HG02840 (cell line): ENCODE measurements around the gene CAGE1.
"Not testable (repeated sequence)": the region's sequence is repeated elsewhere in the genome, so short reads cannot be mapped to it uniquely, and the experiment has no call there.

ENCODE experiments used
- ATAC-seq: cut with Tn5 transposase; IDR thresholded peaks from one replicate; pipeline ENCODE4 v1.9.1; 2021; ENCODE audit warnings: mild to moderate bottlenecking, moderate library complexity, moderate number of reproducible peaks; ENCODE audit not compliant: unreplicated experiment, low FRiP score

CAGE1 gene

DNA sequence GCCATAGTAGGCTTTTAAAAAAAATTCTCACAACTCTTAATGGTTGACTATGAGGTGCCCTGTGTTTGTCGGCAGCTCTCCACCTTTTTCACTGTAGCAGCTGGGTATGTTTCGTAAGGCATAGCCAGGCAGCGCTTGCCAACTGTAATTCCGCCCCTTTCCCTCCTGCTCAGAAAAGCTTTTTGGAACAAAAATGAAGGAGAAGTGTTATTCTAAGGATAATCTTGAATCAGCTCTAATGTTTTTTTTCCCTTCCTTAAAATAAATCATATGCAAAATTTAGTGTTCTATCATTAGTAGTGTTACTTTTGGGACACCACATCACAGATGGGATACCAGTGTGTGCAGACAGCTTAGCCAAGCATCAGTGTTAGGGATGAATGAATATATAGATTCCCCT lies 21.3 kb upstream of the CAGE1 start:
- ATAC-seq, result no peak

GRCh38 chr6:7409740-7410139 lies 20.2 kb upstream of the CAGE1 start:
- no peak for ATAC-seq

GRCh38 chr6:7406743-7407142 lies 17.2 kb upstream of the CAGE1 start:
- no peak for ATAC-seq

DNA sequence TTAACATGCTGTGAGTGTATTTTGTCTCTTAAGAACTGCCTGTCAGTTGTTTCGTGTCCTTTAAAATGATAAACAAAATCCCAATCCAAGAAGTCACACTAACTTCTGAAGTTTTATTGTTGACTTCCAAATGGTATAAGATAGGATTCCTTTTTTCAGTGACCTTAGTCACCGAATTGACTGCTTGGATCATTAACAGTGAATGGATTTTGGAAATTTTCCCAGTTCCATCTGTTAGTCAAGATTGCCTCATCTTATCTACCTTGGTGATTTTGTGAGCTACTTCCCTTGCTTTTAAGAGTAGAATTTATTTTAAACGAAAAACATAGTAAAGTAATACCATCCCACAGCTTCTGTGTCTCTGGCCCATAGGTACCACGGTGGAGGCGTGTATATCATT lies 15.0 kb upstream of the CAGE1 start:
- no peak for ATAC-seq

DNA sequence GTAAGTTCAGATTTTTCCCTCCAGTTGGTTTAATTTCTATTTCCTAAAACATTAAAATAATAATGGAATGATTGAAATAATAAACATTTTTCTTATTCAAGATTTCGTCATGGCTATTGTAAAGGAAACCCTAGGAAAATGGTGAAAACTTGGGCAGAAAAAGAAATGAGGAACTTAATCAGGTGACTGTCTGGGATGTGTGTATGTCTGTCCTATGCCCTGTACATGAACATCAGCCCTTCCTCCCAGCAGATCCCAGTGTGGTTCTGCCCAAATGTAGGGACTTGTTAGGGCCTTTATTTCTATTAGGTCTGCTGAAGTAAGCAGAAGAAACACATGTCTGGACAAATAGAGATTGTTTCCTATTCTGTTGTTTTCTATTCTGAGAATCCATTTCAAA lies 13.2 kb upstream of the CAGE1 start:
- no peak for ATAC-seq

- ATAC-seq, result no peak
Measured at GRCh38 chr6:7401075-7401474, 11.5 kb upstream of the CAGE1 start.

DNA sequence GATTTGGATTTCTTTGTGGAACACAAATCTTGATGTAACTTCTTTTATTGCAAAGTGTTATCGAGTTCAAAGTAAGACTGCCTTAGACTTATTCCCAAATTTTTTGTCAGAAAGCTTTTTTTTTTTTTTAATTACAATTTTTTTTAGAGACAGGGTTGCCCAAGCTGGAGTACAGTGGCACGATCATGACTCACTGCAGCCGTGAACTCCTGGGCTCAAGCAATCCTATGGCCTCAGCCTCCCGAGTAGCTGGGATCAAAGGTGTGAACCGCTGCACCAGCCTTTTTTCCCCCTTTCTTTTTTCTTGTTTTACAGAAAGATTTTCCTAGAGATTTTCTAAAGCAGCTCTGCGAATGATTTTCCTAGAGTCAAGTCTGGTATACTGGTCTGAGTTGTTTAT lies 2.9 kb upstream of the CAGE1 start:
- ATAC-seq, result no peak

GRCh38 chr6:7391151-7391550 lies 1.6 kb upstream of the CAGE1 start:
- no peak for ATAC-seq

- peak; percentile 3 for ATAC-seq
Measured at GRCh38 chr6:7390226-7390878, 810 bp upstream of the CAGE1 start.

DNA sequence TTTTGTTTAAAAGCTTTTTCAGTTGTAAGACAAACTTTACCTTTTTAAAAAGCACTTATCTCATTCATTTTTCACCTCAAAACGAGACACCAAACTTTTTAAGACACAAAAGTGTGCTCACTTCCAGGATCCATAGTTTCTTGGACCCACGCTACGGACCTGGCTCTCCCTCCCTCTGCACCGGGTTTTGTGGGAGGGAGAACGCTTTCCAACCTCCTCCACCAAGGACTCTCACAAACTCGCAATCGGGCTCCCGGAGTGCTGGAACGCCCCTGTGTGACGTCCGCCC lies 436 bp downstream of the CAGE1 start:
- ATAC-seq, result no peak

- no peak for ATAC-seq
Measured at GRCh38 chr6:7381092-7381491, 8.4 kb downstream of the CAGE1 start.

- ATAC-seq, result no peak
Measured at GRCh38 chr6:7378740-7379139, 10.8 kb downstream of the CAGE1 start.

GRCh38 chr6:7377961-7378360 lies 11.6 kb downstream of the CAGE1 start:
- ATAC-seq, result no peak

- no peak for ATAC-seq
Measured at GRCh38 chr6:7373739-7374138, 15.8 kb downstream of the CAGE1 start.

DNA sequence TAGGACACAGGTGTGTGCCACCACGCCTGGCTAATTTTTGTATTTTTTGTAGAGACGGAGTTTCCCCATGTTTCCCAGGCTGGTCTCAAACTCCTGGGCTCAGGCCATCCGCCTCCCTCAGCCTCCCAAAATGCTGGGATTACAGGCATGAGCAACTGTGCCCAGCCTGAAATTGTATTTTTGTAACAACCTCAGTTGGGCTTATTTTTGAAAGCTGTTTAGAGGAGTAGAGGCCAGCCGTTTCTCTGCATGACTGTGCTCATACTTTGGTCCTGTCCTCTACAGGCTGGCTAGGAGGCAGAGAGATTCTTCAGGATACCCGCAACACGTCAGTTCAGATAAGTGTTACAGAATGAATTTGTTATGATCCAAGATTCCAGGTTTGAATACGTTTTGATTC lies 22.1 kb downstream of the CAGE1 start:
- ATAC-seq, result no peak

GRCh38 chr6:7351916-7352315 lies 37.6 kb downstream of the CAGE1 start:
- ATAC-seq, result not testable (repeated sequence)

GRCh38 chr6:7350591-7350990 lies 39.0 kb downstream of the CAGE1 start:
- not testable (repeated sequence) for ATAC-seq

GRCh38 chr6:7347551-7347997 lies 42.0 kb downstream of the CAGE1 start:
- not testable (repeated sequence) for ATAC-seq

DNA sequence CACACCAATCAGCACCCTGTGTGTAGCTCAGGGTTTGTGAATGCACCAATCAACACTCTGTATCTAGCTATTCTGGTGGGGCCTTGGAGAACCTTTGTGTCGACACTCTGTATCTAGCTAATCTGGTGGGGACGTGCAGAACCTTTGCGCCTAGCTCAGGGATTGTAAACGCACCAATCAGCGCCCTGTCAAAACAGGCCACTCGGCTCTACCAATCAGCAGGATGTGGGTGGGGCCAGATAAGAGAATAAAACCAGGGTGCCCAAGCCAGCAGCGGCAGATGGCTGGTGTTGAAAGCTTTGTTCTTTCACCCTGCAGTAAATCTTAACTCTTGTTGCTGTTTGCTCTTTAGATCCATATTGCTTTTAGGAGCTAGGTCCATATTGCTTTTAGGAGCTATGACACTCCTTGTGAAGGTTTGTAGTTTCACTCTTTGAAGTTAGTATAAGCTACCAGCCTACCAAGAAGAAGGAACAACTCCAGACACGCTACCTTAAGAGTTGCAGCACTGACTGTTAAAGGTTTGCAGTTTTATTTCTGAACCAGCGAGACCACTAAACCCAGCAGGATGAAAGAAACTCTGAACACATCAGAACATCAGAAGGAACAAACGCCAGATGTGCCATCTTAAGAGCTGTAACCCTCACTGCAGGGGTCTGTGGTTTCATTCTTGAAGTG lies 44.6 kb downstream of the CAGE1 start:
- ATAC-seq, result not testable (repeated sequence)

DNA sequence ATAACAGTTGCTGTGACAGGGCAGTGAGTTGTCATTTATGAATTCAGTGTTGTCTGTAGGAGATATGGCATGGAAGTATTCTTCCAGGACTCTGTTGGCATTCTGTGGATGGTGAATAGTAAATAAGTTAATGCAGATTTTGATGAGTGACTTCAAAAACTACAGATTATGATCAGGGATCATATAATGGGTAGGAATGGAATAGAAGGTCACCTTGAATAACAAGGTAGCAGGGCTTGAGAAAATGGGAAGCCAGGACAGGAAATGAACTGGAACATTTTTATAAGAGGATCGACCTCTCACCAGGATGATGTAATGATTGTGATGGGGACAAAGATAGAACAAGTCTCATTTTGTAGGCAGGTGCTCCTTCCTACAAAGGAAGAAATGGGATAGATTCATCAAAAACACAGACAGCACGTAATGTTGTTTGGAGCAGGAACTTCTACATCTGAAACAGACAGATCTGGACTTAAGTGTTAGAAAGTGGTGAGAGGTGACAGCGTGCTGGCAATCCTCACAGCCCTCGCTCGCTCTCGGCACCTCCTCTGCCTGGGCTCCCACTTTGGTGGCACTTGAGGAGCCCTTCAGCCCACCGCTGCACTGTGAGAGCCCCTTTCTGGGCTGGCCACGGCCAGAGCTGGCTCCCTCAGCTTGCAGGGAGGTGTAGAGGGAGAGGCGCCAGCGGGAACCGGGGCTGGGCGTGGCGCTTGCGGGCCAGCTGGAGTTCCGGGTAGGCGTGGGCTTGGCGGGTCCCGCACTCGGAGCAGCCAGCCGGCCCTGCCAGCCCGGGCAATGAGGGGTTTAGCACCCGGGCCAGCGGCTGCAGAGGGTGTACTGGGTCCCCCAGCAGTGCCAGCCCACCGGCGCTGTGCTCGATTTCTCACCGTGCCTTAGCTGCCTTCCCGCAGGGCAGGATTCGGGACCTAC lies 45.7 kb downstream of the CAGE1 start:
- ATAC-seq, result no peak

DNA sequence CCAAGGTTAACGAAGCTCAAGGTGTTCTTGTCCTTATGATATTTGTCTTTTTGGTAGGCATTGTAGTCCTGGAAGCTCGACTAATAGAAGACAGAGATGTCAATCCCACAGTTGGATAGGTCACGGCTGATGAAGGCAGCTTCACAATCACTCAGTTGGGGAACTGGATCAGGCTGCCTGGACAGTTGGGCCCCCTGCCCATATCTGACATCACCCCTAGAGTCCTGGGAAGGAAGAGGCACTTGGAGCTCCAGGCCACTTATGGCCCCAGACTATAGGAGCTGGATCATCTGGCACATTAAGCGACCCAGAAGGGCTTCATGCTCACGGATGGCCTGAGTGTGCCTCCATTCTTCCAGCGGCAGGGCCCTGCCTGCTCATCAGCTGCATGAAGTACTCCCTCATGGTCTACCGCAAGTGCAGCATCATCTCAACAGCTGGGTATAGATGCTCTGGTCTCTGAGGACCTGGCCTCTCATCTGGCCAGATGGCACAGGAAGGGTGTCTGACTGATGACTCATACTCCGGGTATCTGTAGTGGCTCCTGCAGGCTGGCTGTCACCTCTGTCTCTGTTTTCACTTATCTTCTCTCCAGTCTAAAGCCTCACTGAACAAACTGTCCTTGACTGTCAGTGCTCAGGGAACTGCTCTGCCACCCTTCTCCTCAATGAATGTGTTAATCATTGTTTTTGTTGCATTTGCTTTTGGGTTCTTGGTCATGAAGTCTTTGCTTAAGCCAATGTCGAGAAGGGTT lies 47.4 kb downstream of the CAGE1 start:
- ATAC-seq, result no peak
